Endothelial cell of umbilical vein (primary cell): ENCODE measurements around the gene KIF9. TPM values are rescaled to one million over a fixed set of nuclear protein-coding genes. Genes with fewer than 3 reads are reported as not detected.

ENCODE experiments used
- BruUV-seq: library from RNA; stranded (reverse); fragments of 400-500 nt; replicated peaks from 2 replicates; lab custom pipeline; 2021; lab: Mats Ljungman, UMichigan
- CTCF ChIA-PET: fragments of 300-600, 350-600 bp; sonication (Branson Sonifier 250); formaldehyde crosslinking; loops from one replicate; lab custom pipeline; 2021; ENCODE audit warnings: antibody characterized with exemption, inconsistent platforms; lab: Charles Lee
- POLR2A ChIA-PET: fragments of 300-600, 350-600 bp; sonication (Branson Sonifier 250); formaldehyde crosslinking; loops from one replicate; lab custom pipeline; 2021; ENCODE audit warnings: antibody characterized with exemption, inconsistent platforms; lab: Charles Lee
- DNase-seq: peaks from one replicate; pipeline ENCODE4 v3.0.0-alpha.2; 2011; ENCODE audit warnings: low read depth, low spot score
- FAIRE-seq: peaks from 2 replicates; lab custom pipeline; 2011; peaks lifted over from hg19 to GRCh38; lab: Jason Lieb, UNC
- H2AFZ ChIP-seq: 2 replicates; pipeline ENCODE4 v1.6.0; 2012; ENCODE audit warnings: low read depth, low read length, control low read depth, inconsistent platforms
- H3K27ac ChIP-seq: 2 replicates; pipeline ENCODE4 v1.5.1; 2011; ENCODE audit warnings: low read depth, mild to moderate bottlenecking, control low read depth, low read length, moderate library complexity; ENCODE audit not compliant: insufficient read depth
- H3K27me3 ChIP-seq, 2 experiments: 2 replicates each; pipeline versions ENCODE4 v1.6.0 to v1.6.1; 2011; ENCODE audit warnings: low read length in 2 of 2, mixed read lengths in 1 of 2; ENCODE audit not compliant: control insufficient read depth in 2 of 2, insufficient read depth in 2 of 2
- H3K36me3 ChIP-seq, 2 experiments: 2 replicates in 1 of 2; 3 replicates in 1 of 2; pipeline ENCODE4 v1.5.1; 2011; ENCODE audit warnings: low read length in 2 of 2, mild to moderate bottlenecking in 1 of 2, moderate library complexity in 1 of 2; ENCODE audit not compliant: control insufficient read depth in 2 of 2, insufficient read depth in 2 of 2; ENCODE audit errors: extremely low read depth in 1 of 2
- H3K4me1 ChIP-seq: 3 replicates; pipeline ENCODE4 v1.5.1; 2011; ENCODE audit warnings: mild to moderate bottlenecking, low read length; ENCODE audit not compliant: control insufficient read depth, insufficient read depth; ENCODE audit errors: extremely low read depth
- H3K4me2 ChIP-seq: 2 replicates; pipeline ENCODE4 v1.6.1; 2011; ENCODE audit warnings: low read length, control low read depth, mixed read lengths; ENCODE audit not compliant: insufficient read depth
- H3K4me3 ChIP-seq, 3 experiments: fragments of 200-600 bp in 1 of 3; sonication (generic), shearing (Covaris generic) in 1 of 3; replicated peaks in 1 of 3; 2 replicates each; pipeline ENCODE4 v1.5.1; 2011 to 2016; ENCODE audit warnings: control low read depth in 3 of 3, low read length in 3 of 3, mild to moderate bottlenecking in 2 of 3, inconsistent platforms in 1 of 3, low read depth in 1 of 3, moderate library complexity in 1 of 3; ENCODE audit not compliant: insufficient read depth in 1 of 3
- H3K79me2 ChIP-seq: 2 replicates; pipeline ENCODE4 v1.6.0; 2012; ENCODE audit warnings: low read length, inconsistent platforms; ENCODE audit not compliant: control insufficient read depth, insufficient read depth
- H3K9ac ChIP-seq: replicated peaks from 2 replicates; pipeline ENCODE3; 2011; ENCODE audit warnings: low read length, control low read depth; ENCODE audit not compliant: insufficient read depth; ENCODE audit errors: extremely low read depth
- H3K9me1 ChIP-seq: replicated peaks from 3 replicates; pipeline ENCODE4 v1.6.0; 2011; ENCODE audit warnings: mild to moderate bottlenecking, low read length; ENCODE audit not compliant: control insufficient read depth, insufficient read depth; ENCODE audit errors: extremely low read depth
- H3K9me3 ChIP-seq: replicated peaks from 2 replicates; pipeline ENCODE4 v1.5.1; 2012; ENCODE audit warnings: low read length, inconsistent platforms; ENCODE audit not compliant: control insufficient read depth, insufficient read depth
- H4K20me1 ChIP-seq: replicated peaks from 2 replicates; pipeline ENCODE3; 2011; ENCODE audit warnings: mild to moderate bottlenecking, low read length; ENCODE audit not compliant: control insufficient read depth, insufficient read depth; ENCODE audit errors: extremely low read depth
- CTCF ChIP-seq, 2 donors: IDR thresholded peaks; 1 replicate in 1 of 2; 2 replicates in 1 of 2; pipeline ENCODE4 v1.5.1; 2011; ENCODE audit warnings: low read length in 2 of 2, mild to moderate bottlenecking in 2 of 2, moderate library complexity in 2 of 2, control low read depth in 1 of 2, inconsistent platforms in 1 of 2, low read depth in 1 of 2; ENCODE audit not compliant: insufficient read depth in 1 of 2; ENCODE audit errors: extremely low read depth in 1 of 2
- EZH2 ChIP-seq: IDR thresholded peaks from 2 replicates; pipeline ENCODE4 v1.6.1; 2012; ENCODE audit warnings: borderline replicate concordance, low read depth, mild to moderate bottlenecking, moderate library complexity, low read length, inconsistent platforms; ENCODE audit not compliant: severe bottlenecking
- FOS ChIP-seq: IDR thresholded peaks from 2 replicates; pipeline ENCODE4 v1.6.1; 2011; ENCODE audit warnings: mild to moderate bottlenecking, low read length, moderate library complexity, borderline replicate concordance; ENCODE audit not compliant: insufficient read depth
- GATA2 ChIP-seq: IDR thresholded peaks from 2 replicates; pipeline ENCODE4 v1.7.0; 2011; ENCODE audit warnings: low read depth, mild to moderate bottlenecking, moderate library complexity, mixed read lengths, low read length; ENCODE audit not compliant: insufficient read length, insufficient read depth
- JUN ChIP-seq: IDR thresholded peaks from 2 replicates; pipeline ENCODE4 v1.6.1; 2011; ENCODE audit warnings: borderline replicate concordance, low read depth; ENCODE audit not compliant: insufficient read length, insufficient read depth
- MAX ChIP-seq: IDR thresholded peaks from 2 replicates; pipeline ENCODE4 v1.6.1; 2011; ENCODE audit not compliant: insufficient read depth, insufficient read length
- MYC ChIP-seq: IDR thresholded peaks from one replicate; pipeline ENCODE4 v1.6.1; 2011; ENCODE audit warnings: mild to moderate bottlenecking, low read depth, low read length
- POLR2A ChIP-seq: IDR thresholded peaks from 2 replicates; pipeline ENCODE4 v1.6.1; 2012; ENCODE audit warnings: low read depth, mild to moderate bottlenecking, control low read depth, low read length
- POLR2AphosphoS5 ChIP-seq: IDR thresholded peaks from 2 replicates; pipeline ENCODE4 v1.6.1; 2012; ENCODE audit warnings: low read depth, mild to moderate bottlenecking, control low read depth, low read length, moderate library complexity; ENCODE audit not compliant: insufficient read depth
- dilution Hi-C: fragments of 300-500 bp; cut with MboI; formaldehyde crosslinking; loops from one replicate; pipeline ENCODE4 v1.15.0; 2019; ENCODE audit warnings: low sequenced_read_pairs; ENCODE audit not compliant: extremely low pct_ligation_motif_present
- intact Hi-C: fragments of 100-400 bp; cut with micrococcal nuclease; formaldehyde crosslinking; loops from one replicate; pipeline ENCODE4 v1.10.0; 2022
- polyA plus RNA-seq, 4 experiments: library from polyadenylated mRNA; depleted of rRNA in 3 of 4; stranded (reverse) in 3 of 4; unstranded in 1 of 4; fragments of >200 nt; gene quantifications; 2 replicates each; pipeline versions ENCODE4 v1.2.1 to v1.2.3, GENCODE V29; 2011 to 2012; ENCODE audit warnings: missing spikeins in 1 of 4
- total RNA-seq: library from RNA; stranded (reverse); gene quantifications from 2 replicates; pipeline ENCODE4 v1.2.3, GENCODE V29; 2021

KIF9 gene
- total and polyA plus RNA-seq, 2 donors (not counting 3 experiments of a cell fraction or from before 2014, with no cell fraction given), result 20.5 to 22.4 TPM

GRCh38 chr3:47283591-47284364 lies 1.2 kb upstream of the KIF9 start:
- POLR2A ChIA-PET, result no interaction called here
- peak; percentile 50 for FAIRE-seq
- BruUV-seq, result TSS peak; percentile 46

More at GRCh38 chr3:47283591-47284364, 1.2 kb upstream of the KIF9 start:
- Histone ChIP-seq H2AFZ (peak overlapping the region; percentile 92), H3K4me2 (peak overlapping the region; percentile 63), H3K79me2 (peaks cover 68% of the 10 kb centered on the region), H4K20me1 (no peaks in the 10 kb centered on the region), H3K9me1 (no peaks in the 10 kb centered on the region), H3K9me3 (no peaks in the 10 kb centered on the region), H3K9ac (peak overlapping the region; percentile 81), H3K36me3 (no peaks in the 10 kb centered on the region), H3K4me1 (peaks cover 7% of the 10 kb centered on the region), H3K27ac (peak overlapping the region; percentile 80), H3K27me3 (no peaks in the 10 kb centered on the region), H3K4me3 (peak overlapping the region; percentile 63 to 93 (median 82))
- CTCF ChIA-PET, result interaction anchor here (1.1 to 1.6 kb wide), 3 partner anchors 8 to 119 kb away, joined by 3 to 9 read pairs (median 8); no protein-coding TSS in a partner anchor
- intact Hi-C loops, result loop anchor here (2.0 to 5.0 kb wide), 2 partner anchors 33 to 99 kb away; partner anchors contain the start of gene PTPN23
- TF ChIP-seq JUN (no peak), EZH2 (no peak), MYC (no peak), CTCF (IDR thresholded peaks at IDR 0.05; ENCODE audit: extremely low read depth in 1 of 2, insufficient read depth in 1 of 2, low read depth in 1 of 2, low read length in 2 of 2) (no peak), MAX (no peak), FOS (no peak), POLR2AphosphoS5 (no peak), POLR2A (no peak), GATA2 (no peak)
- no peak for DNase-seq
- dilution Hi-C loops, result no loop called here
